Endothelial cell of umbilical vein (primary cell): ENCODE results near the gene ARHGEF37.

Experiments
- CTCF ChIP-seq, 2 donors: IDR thresholded peaks; 1 replicate in 1 of 2; 2 replicates in 1 of 2; pipeline ENCODE4 v1.5.1; 2011; ENCODE audit warnings: low read length in 2 of 2, mild to moderate bottlenecking in 2 of 2, moderate library complexity in 2 of 2, control low read depth in 1 of 2, inconsistent platforms in 1 of 2, low read depth in 1 of 2; ENCODE audit not compliant: insufficient read depth in 1 of 2; ENCODE audit errors: extremely low read depth in 1 of 2
- MYC ChIP-seq: IDR thresholded peaks from one replicate; pipeline ENCODE4 v1.6.1; 2011; ENCODE audit warnings: mild to moderate bottlenecking, low read depth, low read length

DNA sequence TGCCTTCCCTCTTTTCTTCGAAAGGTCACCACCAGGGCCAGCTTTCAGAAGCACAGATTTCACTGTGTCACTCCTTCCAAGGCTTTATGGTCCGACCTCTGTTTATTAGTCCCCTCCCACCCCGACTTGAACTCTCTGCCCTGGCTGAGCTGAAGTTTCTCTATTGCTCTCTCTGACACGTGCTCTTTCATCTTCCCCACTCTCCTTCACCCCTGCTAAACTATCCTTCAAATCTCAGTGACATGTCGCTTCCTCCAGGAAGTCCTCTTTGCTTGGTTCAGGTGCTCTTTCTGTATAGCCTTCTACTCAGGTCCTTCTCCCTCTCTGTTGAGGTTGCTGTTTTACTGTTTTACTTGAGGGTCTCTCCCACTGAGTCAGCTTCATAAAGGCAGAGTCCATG, 64.4 kb downstream of the ARHGEF37 start:
- no peak for TF ChIP-seq CTCF (IDR thresholded peaks at IDR 0.05; ENCODE audit: extremely low read depth in 1 of 2, insufficient read depth in 1 of 2, low read depth in 1 of 2, low read length in 2 of 2)
- no peak for TF ChIP-seq MYC
